HEK293 (cell line): ENCODE results near the gene NREP.

ENCODE experiments used
- CTCF ChIA-PET: fragments of 350-600 bp; formaldehyde crosslinking; extraction: SDS; loops from one replicate; lab custom pipeline; 2021; ENCODE audit warnings: antibody characterized with exemption; lab: Yijun Ruan, JAX
- POLR2A ChIA-PET: fragments of 300-600 bp; formaldehyde crosslinking; extraction: SDS; loops from one replicate; lab custom pipeline; 2020; ENCODE audit warnings: antibody characterized with exemption, inconsistent platforms; lab: Yijun Ruan, JAX
- H3K27ac ChIP-seq: fragments of 200-500 bp; sonication (Bioruptor generic); 2 replicates; pipeline ENCODE4 v1.5.1; 2014; ENCODE audit warnings: low read depth, low read length, control low read depth, inconsistent platforms; ENCODE audit errors: extremely low read depth
- H3K36me3 ChIP-seq, 2 experiments: fragments of 200-500 bp in 1 of 2; sonication (Bioruptor generic) in 1 of 2; 1 replicate in 1 of 2; 2 replicates in 1 of 2; pipeline ENCODE4 v1.5.1; 2014 to 2017; ENCODE audit warnings: inconsistent platforms in 2 of 2, low read length in 2 of 2; ENCODE audit not compliant: control insufficient read depth in 2 of 2, insufficient read depth in 1 of 2
- H3K4me1 ChIP-seq: fragments of 200-500 bp; sonication (Bioruptor generic); 2 replicates; pipeline ENCODE4 v1.5.1; 2014; ENCODE audit warnings: mild to moderate bottlenecking, low read length, inconsistent platforms; ENCODE audit not compliant: control insufficient read depth, insufficient read depth
- H3K4me3 ChIP-seq: 2 replicates; pipeline ENCODE4 v1.5.1; 2011; ENCODE audit warnings: low read depth, mild to moderate bottlenecking, control low read depth, low read length, moderate library complexity
- H3K9me3 ChIP-seq: fragments of 200-500 bp; sonication (Bioruptor generic); 2 replicates; pipeline ENCODE4 v1.5.1; 2014; ENCODE audit warnings: low read depth, low read length, inconsistent platforms; ENCODE audit not compliant: control insufficient read depth, insufficient read depth
- REST ChIP-seq: fragments of 450-650 bp; formaldehyde crosslinking; IDR thresholded peaks from 2 replicates; pipeline ENCODE4 v1.5.1; 2016; ENCODE audit warnings: missing biosample characterization, missing genetic modification characterization
- ZFP37 ChIP-seq: fragments of 450-650 bp; formaldehyde crosslinking; IDR thresholded peaks from 2 replicates; pipeline ENCODE4 v1.5.1; 2016; ENCODE audit warnings: missing biosample characterization, missing genetic modification characterization
- ZNF133 ChIP-seq: fragments of 450-650 bp; formaldehyde crosslinking; IDR thresholded peaks from 2 replicates; pipeline ENCODE4 v1.5.1; 2016; ENCODE audit warnings: missing biosample characterization, missing genetic modification characterization
- ZNF174 ChIP-seq: fragments of 450-650 bp; formaldehyde crosslinking; IDR thresholded peaks from 2 replicates; pipeline ENCODE4 v1.5.0; 2017; ENCODE audit warnings: missing biosample characterization, mild to moderate bottlenecking, missing genetic modification characterization
- ZNF23 ChIP-seq: fragments of 450-650 bp; formaldehyde crosslinking; IDR thresholded peaks from 2 replicates; pipeline ENCODE4 v1.5.1; 2016; ENCODE audit warnings: missing biosample characterization, missing genetic modification characterization, borderline replicate concordance
- ZNF292 ChIP-seq: fragments of 450-650 bp; formaldehyde crosslinking; IDR thresholded peaks from 2 replicates; pipeline ENCODE4 v1.5.1; 2016; ENCODE audit warnings: low read depth, missing biosample characterization, missing genetic modification characterization, borderline replicate concordance
- ZNF341 ChIP-seq: fragments of 450-650 bp; formaldehyde crosslinking; IDR thresholded peaks from 2 replicates; pipeline ENCODE4; 2016; ENCODE audit warnings: low read depth, missing biosample characterization, missing genetic modification characterization
- ZNF394 ChIP-seq: fragments of 450-650 bp; formaldehyde crosslinking; IDR thresholded peaks from 2 replicates; pipeline ENCODE4 v1.5.1; 2016; ENCODE audit warnings: missing biosample characterization, missing genetic modification characterization, mild to moderate bottlenecking, moderate library complexity, borderline replicate concordance
- ZNF549 ChIP-seq: fragments of 450-650 bp; IDR thresholded peaks from 2 replicates; pipeline ENCODE4 v1.5.1; 2018; ENCODE audit warnings: missing biosample characterization, missing genetic modification characterization, mild to moderate bottlenecking, inconsistent platforms, moderate library complexity
- ZNF677 ChIP-seq: fragments of 450-650 bp; IDR thresholded peaks from 2 replicates; pipeline ENCODE4 v1.5.0; 2018; ENCODE audit warnings: missing biosample characterization, mild to moderate bottlenecking, missing genetic modification characterization, moderate library complexity
- TF ChIP-seq, protein P1 (sequence below): fragments of 450-650 bp; formaldehyde crosslinking; IDR thresholded peaks from 2 replicates; pipeline ENCODE4 v1.5.1; 2017; ENCODE audit warnings: missing biosample characterization, mild to moderate bottlenecking, missing genetic modification characterization, moderate library complexity
- TF ChIP-seq, protein P2 (sequence below): fragments of 450-650 bp; formaldehyde crosslinking; IDR thresholded peaks from 2 replicates; pipeline ENCODE4 v1.5.1; 2016; ENCODE audit warnings: missing biosample characterization, missing genetic modification characterization, borderline replicate concordance
- TF ChIP-seq, protein P3 (sequence below): fragments of 450-650 bp; formaldehyde crosslinking; IDR thresholded peaks from 2 replicates; pipeline ENCODE4 v1.5.1; 2016; ENCODE audit warnings: missing biosample characterization, missing genetic modification characterization

Gene NREP

DNA sequence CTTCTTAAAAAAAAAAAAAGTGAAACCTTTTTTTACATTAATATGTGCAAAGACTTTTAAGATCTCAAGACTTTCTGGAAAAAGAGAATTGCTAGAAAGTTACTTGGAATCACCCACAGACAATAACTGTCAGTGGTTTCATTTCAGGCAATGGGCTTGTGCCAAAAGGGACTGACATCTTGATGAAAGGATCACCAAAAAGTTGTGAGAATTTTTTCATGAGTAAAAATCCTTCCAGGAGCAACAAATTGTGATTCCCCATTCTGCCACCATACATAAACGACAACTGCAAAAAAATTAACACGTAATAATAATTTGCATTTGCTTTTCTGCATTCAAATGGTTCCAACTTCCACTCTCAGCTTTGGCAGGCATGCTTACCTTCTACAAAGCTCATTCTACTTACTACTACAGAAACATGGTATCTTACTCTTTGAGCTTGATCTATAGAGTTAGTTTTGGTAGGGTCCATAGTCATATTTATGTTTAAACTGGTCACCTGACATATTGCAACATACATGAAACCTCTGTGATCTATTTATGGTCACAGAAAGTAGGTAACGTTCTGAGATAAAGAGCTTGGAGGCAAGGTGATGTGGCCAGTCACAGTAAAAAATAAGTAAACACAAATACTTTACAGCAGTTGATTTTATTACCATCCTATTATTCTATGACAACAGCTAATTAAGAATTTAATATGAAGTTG, 3.0 kb downstream of the NREP start (continued):
- TF ChIP-seq ZNF174, result no peak

- CTCF ChIA-PET, result no interaction called here
- TF ChIP-seq REST (tag by site-specific recombination) (no peak), ZFP37 (tag by site-specific recombination) (no peak), ZNF394 (tag by site-specific recombination) (no peak), ZNF341 (tag by site-specific recombination) (no peak), ZNF292 (no peak), ZNF23 (tag by site-specific recombination) (no peak), ZNF133 (tag by site-specific recombination) (no peak), ZNF549 (tag by site-specific recombination) (no peak), ZNF677 (tag by site-specific recombination) (no peak)
- TF ChIP-seq, protein P1, sequence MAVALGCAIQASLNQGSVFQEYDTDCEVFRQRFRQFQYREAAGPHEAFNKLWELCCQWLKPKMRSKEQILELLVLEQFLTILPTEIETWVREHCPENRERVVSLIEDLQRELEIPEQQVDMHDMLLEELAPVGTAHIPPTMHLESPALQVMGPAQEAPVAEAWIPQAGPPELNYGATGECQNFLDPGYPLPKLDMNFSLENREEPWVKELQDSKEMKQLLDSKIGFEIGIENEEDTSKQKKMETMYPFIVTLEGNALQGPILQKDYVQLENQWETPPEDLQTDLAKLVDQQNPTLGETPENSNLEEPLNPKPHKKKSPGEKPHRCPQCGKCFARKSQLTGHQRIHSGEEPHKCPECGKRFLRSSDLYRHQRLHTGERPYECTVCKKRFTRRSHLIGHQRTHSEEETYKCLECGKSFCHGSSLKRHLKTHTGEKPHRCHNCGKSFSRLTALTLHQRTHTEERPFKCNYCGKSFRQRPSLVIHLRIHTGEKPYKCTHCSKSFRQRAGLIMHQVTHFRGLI (tag by site-specific recombination), result no peak
- TF ChIP-seq, protein P2, sequence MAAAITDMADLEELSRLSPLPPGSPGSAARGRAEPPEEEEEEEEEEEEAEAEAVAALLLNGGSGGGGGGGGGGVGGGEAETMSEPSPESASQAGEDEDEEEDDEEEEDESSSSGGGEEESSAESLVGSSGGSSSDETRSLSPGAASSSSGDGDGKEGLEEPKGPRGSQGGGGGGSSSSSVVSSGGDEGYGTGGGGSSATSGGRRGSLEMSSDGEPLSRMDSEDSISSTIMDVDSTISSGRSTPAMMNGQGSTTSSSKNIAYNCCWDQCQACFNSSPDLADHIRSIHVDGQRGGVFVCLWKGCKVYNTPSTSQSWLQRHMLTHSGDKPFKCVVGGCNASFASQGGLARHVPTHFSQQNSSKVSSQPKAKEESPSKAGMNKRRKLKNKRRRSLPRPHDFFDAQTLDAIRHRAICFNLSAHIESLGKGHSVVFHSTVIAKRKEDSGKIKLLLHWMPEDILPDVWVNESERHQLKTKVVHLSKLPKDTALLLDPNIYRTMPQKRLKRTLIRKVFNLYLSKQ (tag by site-specific recombination), result no peak
- TF ChIP-seq, protein P3, sequence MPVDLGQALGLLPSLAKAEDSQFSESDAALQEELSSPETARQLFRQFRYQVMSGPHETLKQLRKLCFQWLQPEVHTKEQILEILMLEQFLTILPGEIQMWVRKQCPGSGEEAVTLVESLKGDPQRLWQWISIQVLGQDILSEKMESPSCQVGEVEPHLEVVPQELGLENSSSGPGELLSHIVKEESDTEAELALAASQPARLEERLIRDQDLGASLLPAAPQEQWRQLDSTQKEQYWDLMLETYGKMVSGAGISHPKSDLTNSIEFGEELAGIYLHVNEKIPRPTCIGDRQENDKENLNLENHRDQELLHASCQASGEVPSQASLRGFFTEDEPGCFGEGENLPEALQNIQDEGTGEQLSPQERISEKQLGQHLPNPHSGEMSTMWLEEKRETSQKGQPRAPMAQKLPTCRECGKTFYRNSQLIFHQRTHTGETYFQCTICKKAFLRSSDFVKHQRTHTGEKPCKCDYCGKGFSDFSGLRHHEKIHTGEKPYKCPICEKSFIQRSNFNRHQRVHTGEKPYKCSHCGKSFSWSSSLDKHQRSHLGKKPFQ (tag by site-specific recombination), result no peak
Measured at GRCh38 chr5:111752426-111752965, 4.5 kb downstream of the NREP start.

More at GRCh38 chr5:111752426-111752965, 4.5 kb downstream of the NREP start:
- no peak overlapping the region for H3K4me3 ChIP-seq
- no peak overlapping the region for H3K27ac ChIP-seq
- H3K9me3 ChIP-seq, result no peaks in the 10 kb centered on the region
- H3K4me1 ChIP-seq, result peaks cover 6% of the 10 kb centered on the region; the same call in 1 of the 2 replicates
- POLR2A ChIA-PET, result no interaction called here
- H3K36me3 ChIP-seq, result no peaks in the 10 kb centered on the region; a peak in 1 of 3 replicates
